Putamen (tissue), 1 donor: ENCODE data around the gene FNDC3B.
"Not testable (repeated sequence)": the region's sequence is repeated elsewhere in the genome, so short reads cannot be mapped to it uniquely, and the experiment has no call there.

Experiments
- DNase-seq: peaks from one replicate; pipeline ENCODE4 v3.0.0-alpha.2; 2016; ENCODE audit warnings: low spot score

FNDC3B gene

DNA sequence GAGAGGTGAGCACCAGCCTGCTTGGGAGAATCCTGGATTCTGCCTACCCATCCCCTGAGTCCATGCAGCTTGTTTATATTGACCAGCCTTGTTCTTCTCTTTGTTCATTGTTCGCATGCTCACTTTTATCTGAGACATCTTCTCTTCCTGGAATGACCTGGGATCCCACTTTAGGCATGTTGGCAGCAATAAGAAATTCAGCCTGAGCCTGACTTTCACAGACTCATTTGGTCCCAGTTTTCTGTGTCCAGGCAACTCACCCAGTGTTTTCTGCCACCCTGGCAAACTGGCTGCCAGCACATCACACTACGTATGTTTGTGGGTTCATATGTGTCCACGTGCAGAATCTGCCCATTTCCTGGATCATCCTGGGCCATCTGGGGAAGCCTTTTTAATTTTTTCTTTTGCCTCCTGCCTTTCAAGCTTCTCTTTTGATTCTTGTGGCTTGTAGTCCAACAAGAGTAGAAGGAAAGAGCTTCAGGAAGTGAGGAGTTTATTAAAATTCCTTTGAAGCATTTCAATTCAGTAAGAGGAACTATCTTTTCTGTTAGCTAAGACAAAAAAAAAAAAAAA, 199.9 kb downstream of the FNDC3B start:
- no peak for DNase-seq

DNA sequence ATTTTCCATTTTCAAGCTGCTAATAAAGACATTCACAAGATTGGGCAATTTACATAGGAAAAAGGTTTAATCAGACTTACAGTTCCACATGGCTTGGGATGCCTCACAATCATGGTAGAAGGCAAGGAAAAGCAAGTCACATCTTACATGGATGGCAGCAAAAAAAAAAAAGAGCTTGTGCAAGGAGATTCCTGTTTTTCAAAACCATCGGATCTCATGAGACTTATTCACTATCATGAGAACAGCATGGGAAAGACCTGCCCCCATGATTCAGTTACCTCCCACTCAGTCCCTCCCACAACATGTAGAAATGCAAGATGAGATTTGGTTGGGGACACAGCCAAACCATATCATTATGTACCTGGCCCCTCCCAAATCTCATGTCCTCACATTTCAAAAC, 202.0 kb downstream of the FNDC3B start:
- DNase-seq: no peak

DNA sequence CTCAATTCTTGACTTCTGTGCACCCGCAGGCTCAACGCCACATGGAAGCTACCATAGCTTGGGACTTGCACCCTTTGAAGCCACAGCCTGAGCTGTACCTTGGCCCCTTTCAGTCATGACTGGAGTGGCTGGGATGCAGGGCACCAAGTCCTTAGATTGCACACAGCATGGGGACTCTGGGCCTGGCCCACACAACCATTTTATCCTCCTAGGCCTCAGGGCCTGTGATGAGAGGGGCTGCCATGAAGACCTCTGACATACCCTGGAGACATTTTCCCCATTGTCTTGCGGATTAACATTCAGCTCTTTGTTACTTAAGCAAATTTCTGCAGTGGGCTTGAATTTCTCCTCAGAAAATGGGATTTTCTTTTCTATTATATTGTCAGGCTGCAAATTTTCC, 203.1 kb downstream of the FNDC3B start:
- not testable (repeated sequence) for DNase-seq

DNA sequence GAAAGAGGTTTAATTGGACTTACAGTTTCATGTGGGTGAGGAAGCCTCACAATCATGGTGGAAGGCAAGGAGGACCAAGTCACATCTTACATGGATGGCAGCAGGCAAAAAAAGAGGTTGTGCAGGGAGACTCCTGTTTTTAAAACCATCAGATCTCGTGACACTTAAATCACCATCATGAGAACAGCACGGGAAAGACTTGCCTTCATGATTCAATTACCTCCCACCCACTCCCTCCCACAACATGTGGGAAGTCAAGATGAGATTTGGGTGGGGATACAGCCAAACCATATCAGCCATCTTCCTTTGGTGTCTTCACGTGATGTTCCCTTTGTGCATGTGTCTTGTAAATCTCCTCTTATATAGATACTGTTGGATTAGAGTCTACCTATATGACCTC, 204.0 kb downstream of the FNDC3B start:
- DNase-seq: not testable (repeated sequence)

DNA sequence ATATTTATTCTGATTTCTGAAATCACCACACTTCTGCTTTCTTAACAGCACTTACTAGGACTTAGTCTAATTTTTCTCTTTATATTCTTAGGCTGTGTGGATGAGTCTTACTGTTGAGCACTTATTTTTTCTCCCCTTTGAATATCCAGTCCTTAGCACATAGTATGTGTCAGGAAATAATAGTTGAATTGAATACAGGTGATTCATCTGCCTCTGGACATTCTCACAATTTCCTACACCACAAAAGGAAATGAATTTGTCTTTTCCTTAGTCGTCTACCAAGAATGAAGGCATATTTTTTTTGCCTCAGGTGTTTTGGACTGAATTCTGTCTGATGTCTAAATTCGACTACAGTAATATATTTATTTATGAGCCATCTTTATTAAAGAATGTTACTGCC, 204.6 kb downstream of the FNDC3B start:
- no peak for DNase-seq

DNA sequence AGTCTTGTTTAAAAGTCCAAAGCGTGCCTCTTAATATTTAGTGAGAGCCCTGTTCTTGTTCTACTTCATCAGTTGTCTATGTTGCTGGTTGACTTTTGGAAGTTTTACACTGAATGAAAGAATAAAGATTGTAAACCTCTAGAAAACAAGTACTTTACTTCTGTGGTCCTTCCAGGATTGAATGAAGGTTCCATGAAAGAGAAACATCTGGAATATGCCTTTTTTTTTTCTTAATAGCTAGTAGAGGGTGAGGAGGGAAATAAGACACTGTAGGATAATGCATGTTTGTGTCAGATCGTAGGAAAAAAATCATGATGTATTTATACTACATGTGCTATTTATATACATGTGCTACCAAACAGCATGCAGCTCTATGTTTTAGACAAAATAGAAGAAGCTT, 205.9 kb downstream of the FNDC3B start:
- no peak for DNase-seq

DNA sequence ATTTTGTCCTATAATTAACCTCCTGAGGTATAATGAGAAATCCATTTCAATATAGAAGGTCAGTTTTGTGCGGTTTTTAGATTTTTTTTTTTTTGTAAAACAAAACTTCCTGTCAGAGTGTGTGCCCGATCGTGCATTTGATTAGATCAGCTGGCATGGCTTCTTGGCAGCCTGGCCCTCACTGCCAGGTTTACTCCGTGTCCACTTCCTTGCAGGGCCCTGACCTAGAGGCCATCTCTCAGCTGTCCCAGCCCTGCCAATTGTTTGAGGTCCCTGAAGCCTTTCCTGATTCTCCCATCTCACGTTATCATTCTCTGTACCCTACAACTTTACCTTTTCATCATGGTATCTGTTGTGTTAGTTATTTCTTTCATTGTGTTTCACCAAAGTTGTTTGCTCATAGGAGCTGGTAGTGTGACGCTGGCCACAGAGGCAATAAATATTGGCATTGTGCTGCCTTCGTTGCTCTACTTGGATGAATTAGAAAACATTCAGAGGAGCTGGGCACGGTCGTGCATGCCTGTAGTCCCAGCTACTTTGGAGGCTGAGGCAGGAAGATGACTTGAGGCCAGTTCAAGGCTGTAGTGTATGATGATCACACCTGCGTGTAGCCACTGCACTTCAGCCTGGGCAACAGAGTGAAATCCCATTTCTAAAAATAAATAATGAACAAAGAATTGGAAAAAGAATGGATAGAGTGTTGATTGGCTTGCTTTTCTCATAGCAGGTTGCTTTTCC, 206.9 kb downstream of the FNDC3B start:
- DNase-seq: no peak

DNA sequence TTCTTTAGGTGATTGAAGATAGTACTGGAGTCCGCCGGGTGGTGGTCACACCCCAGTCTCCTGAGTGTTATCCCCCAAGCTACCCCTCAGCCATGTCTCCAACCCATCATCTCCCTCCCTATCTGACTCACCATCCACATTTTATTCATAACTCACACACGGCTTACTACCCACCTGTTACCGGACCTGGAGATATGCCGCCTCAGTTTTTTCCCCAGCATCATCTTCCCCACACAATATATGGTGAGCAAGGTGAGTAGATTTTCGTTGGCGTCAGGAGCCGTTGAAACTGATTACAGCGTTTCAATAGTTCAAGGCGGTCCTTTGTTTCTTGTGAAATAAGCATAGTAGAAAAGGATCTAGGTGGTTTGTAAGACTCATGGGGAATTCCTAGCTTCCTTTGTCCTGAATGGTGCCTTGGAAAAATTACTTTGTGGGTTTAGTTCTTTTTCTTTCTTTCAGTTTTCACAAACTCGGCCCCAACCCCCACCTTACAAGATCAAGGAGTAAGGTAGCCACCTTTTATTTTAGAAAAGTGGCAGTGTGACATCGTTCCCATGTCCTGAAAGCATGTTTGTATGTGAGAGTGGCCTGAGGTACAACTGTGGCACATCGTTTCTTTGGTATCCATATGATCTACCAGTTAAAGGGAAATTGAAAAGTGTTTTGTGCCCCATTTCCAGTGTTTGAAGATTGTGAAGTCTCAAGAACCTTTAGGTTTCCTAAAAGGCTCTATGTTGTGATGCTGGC, 208.3 kb downstream of the FNDC3B start:
- no peak for DNase-seq

DNA sequence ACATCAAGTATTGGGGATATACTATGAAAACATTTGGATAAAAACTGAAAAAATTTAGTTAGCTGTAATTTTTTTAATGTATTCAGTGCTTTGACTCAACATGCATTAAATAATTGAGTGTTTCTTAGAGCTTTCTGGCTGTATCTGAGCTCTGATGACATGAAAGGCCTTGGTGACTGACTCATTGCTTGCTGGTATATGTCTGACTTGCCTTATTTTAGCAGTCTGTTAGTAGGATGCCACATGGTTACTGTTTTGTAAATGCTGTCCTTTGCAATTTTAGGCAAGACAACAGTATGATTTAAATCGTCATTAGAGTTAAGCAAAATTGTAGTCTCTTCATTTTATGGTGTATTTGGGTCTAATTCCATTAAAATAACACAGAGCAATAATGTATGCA, 209.7 kb downstream of the FNDC3B start:
- DNase-seq: no peak

DNA sequence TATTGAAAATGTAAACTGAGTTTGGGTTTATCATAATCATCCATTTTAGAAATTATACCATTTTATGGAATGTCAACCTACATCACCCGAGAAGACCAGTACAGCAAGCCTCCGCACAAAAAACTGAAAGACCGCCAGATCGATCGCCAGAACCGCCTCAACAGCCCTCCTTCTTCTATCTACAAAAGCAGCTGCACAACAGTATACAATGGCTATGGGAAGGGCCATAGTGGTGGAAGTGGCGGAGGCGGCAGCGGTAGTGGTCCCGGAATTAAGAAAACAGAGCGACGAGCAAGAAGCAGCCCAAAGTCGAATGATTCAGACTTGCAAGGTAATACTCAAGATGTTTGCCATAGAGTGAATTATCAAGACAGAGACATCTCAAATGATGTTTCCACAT, 211.8 kb downstream of the FNDC3B start:
- no peak for DNase-seq

DNA sequence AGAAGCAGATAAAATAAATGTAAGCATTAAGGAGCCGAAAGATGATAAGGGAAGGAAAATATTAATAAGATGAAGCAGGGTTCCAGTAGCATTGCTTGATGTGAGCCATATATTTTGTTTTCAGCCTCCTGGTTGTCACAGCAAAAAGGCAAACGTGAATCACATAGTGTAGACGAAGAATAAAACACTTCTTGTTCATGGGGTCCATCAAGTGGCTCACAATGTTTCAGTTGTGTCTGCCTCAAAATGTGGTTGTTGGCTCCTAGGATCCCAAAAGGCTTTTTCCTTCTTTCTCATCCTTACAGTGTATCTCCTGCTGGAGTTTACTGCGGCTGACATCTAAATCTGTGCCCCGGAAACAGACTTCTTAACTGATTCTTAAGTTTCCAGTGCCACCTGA, 213.8 kb downstream of the FNDC3B start:
- no peak for DNase-seq

DNA sequence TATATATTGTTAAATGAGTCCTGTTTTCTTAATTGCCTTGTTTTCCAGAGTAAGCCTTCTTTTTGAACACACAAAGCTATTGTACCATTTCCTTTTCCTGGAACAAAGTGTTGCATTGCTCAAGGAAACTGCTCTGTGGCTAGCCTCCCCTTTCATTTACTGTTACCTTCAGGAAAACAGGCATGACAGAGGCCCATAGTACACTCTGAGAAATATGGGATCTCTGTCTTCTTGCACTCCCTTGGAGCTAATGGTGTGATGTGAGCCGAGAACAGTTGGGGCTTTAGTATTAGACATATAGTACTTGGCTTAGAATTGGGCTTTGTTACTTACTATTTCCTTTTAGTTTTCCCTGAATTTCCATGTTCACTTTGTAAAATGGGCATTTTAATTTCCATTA, 215.2 kb downstream of the FNDC3B start:
- no peak for DNase-seq

DNA sequence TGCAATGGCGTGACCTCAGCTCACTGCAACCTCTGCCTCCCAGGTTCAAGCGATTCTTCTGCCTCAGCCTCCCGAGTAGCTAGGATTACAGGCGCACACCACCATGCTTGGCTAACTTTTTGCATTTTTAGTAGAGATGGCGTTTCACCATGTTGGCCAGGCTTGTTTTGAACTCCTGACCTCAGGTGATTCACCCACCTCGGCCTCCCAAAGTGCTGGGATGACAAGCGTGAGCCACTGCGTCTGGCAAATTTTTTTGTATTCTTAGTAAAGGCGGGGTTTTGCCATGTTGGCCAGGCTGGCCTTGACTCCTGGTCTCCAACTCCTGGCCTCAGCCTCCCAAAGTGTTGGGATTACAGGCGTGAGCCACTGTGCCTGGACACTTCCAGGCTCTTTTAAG, 215.9 kb downstream of the FNDC3B start:
- DNase-seq: not testable (repeated sequence)

DNA sequence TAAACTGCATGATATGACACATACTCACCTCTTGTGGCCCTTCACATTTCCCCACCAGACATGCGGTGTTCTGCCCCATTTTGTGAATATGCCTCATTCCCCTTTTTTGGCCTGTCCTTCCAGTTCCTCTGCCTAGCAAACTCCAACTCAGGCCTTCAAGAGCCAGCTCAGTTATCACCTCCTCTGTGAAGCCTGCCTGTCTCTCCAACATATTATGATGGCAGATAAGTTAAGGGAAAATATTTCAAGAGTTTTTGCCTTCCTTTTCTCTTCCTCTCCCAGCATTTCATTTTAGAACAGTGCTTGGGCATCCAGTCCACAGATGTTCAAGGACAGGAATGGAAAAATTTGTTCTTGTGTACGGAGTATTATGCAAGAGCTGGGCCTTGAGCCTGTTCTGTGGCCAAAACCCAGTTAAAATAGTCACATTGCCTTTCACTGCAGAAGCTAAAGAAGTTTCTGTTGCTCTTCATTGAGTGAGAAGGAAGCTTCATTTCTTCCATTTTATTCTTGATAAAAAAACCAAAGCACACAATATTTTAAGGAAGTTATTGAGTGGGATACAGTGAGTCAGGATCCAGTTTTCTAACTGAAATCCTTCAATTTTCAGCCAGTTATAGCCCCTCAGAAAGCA, 216.8 kb downstream of the FNDC3B start:
- DNase-seq: peak; percentile 13

DNA sequence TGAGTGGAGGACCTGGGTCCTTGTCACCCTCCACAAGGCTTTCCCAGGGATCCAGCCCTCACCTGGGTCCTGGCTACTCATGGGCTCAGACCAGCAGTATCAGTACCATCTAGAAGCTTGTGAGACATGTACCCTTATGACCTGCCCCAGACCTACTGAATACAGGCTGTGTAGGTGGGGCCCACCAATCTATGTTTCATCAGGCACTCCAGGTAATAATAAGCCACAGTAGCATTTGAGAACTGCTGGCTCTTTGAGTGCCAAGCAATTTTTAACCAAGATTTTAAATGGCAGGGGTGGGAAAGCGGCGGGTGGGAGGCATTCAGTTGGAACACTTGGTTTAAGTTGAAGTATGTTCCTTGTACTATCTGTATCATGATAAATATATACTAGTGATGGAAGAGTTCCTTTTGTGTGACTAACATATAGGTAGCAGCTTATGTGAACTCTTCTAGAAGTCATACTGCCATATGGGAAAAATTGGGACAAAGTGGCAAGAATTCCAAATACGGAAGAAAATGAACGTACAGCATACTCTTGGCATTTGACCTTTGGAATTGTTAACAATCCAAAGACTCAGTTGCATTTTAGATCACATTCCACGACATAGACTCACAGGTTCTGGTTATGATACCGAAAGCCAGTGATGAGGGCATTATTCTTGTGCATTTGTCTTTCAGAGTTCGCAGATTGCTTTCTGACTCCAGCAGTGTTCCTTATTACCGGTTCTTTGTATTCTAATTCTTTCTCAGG, 218.4 kb downstream of the FNDC3B start:
- no peak for DNase-seq

DNA sequence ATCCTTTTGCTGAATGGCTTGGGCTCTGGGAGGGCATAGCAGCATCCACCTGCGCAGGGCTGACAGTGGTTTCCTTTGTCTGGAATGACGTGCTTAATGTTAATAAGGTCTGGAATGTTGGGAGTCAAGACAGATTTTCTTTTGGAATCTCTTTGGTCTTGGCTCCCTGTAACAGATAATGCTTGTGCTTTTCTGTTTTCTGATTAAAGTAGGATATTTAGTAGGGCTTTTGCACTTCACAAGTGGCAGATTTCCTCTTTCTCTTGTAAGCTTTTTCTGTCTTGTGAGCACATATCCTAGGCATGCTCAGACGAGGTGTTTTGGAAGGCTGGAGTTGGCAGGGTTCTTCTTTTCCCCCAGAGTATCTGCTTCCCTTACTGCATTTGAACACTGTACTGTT, 219.2 kb downstream of the FNDC3B start:
- DNase-seq: no peak

DNA sequence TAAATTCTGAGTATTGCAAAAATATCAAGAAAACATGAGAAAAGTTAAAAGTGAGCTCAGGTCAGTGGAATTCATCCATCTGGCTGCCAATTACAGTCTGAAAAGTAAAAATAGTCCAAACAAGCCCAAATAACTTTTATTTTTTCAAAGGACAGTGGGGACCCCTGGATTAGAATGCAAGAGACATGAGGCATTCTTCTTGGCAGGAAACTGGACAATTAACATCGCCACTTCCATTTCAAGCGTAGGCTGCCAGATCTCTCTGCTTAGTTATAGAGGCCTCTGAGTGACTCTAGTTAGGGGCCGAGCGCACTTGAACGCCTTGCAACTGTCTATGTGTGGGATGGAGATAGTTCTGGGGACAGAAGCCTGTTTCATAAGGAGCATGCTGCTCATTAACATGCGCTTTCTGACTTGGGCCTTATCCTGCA, 219.7 kb downstream of the FNDC3B start:
- no peak for DNase-seq

DNA sequence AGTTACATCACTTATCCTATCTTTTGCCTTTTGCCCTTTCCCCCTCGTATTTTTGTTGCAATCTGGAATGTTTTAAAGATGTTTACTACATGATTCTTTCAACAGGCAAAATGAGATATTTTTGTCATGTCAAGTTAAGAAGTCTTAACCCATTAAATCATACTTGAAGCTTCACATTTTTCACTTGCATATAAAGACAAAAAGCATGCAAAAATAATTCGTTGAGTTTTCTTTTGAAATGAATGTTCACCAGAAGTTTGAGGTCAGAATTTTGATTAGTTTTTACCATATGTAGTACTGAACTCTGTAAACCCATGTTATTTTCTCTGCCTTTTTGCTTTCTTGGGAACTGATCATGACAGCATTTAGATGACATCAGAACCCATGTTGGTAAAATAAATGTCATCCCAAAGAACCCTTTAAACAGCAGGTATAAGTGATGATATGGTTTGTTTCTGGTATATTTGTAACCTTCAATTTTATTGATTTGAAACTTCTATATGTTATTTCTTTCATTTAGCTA, 220.4 kb downstream of the FNDC3B start:
- DNase-seq: no peak

DNA sequence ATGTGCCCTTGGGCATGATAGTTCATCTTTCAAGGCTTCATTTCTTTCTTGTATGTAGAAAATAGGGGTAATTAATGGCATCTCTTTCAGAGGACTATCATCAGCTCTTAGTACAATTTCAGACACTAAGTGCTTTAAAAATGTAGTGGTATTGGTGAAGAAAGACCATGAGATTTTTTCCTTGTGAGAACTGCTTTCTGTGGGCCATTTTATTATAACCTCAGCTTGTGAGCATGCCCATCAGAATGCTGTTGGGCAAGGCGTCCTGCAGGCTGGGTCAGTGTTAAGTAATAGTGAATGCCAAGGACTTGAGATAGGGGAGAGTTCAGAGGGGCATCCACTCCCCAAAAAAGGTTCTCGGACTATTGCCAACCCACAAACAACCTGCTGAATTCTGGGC, 221.0 kb downstream of the FNDC3B start:
- no peak for DNase-seq

DNA sequence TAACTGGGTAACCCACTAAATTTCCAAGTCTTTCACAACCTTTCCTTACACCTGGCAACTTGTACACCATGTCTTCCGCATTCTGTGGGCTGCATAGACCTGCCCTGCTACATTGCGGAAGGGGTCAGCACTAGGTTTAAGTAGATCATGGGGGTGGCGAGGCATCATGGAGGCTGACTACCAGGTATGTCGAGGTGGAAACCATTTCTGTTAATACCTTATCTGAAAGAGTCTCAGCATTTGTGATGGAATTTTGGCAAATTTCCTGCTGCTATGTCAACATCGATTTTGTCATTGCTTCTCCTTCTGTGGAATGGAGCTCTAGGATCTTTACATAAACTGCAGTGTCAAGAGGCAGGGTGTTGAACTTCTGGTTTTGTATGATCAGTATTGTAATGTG, 221.7 kb downstream of the FNDC3B start:
- no peak for DNase-seq

DNA sequence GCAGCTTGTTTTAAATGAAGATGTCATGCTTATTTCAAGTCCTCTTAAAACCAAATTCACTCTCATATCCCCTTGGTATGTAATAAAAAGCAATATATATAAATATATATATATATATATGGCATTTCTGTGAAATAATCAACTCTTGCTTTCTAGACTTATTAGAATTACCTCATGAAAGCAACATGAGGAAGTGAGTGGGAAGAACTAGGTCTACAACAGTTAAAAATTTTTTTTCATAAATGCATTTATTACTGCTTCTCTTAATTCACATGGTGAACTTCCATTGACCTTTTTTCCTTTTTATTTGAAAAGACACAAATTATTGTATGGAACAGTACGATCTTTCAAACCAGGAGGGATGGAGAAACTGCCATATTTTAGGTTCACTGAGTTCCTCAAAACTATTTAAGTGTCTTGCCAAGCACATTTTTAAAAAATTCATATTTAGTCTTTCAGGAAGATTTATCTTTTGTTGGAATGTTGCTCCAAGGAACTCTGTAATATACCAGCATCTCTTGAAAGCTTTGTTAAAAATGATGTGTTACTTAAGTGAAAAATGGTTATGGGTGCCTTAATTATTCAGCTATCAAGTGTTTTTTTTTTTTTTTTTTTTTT, 223.7 kb downstream of the FNDC3B start:
- no peak for DNase-seq
